Immature natural killer cell (primary cell): ENCODE data around the gene ELK3. TPM values are rescaled to one million over a fixed set of nuclear protein-coding genes. Genes with fewer than 3 reads are reported as not detected.

Experiments
- DNase-seq, 3 donors: peaks; one replicate each; pipeline ENCODE4 v3.0.0; 2022; ENCODE audit warnings: mixed read lengths in 1 of 3
- H3K27ac Mint-ChIP-seq, 6 donors: one replicate each; pipeline ENCODE4 v1.8.0; 2020; ENCODE audit warnings: mixed read lengths in 6 of 6, mild to moderate bottlenecking in 5 of 6, inconsistent platforms in 4 of 6, moderate library complexity in 3 of 6
- H3K27me3 Mint-ChIP-seq, 3 donors: one replicate each; pipeline ENCODE4 v1.8.0; 2020 to 2021; ENCODE audit warnings: low read depth in 3 of 3, mild to moderate bottlenecking in 3 of 3, mixed read lengths in 3 of 3, moderate library complexity in 3 of 3, inconsistent platforms in 1 of 3
- H3K36me3 Mint-ChIP-seq, 3 donors: one replicate each; pipeline ENCODE4 v1.8.0; 2020; ENCODE audit warnings: mixed read lengths in 3 of 3, inconsistent platforms in 2 of 3, mild to moderate bottlenecking in 2 of 3
- H3K4me1 Mint-ChIP-seq, 2 donors: one replicate each; pipeline ENCODE4 v1.8.0; 2020; ENCODE audit warnings: inconsistent platforms in 2 of 2, mild to moderate bottlenecking in 2 of 2, mixed read lengths in 2 of 2, moderate library complexity in 1 of 2
- H3K4me3 Mint-ChIP-seq, 5 donors: one replicate each; pipeline ENCODE4 v1.8.0; 2020; ENCODE audit warnings: mild to moderate bottlenecking in 5 of 5, mixed read lengths in 5 of 5, inconsistent platforms in 3 of 5, moderate library complexity in 3 of 5
- H3K9me3 Mint-ChIP-seq, 6 donors: one replicate each; pipeline ENCODE4 v1.8.0; 2020; ENCODE audit warnings: mild to moderate bottlenecking in 6 of 6, mixed read lengths in 6 of 6, inconsistent platforms in 4 of 6, moderate library complexity in 3 of 6
- polyA plus RNA-seq, 3 donors: library from polyadenylated mRNA; unstranded; fragments of 300-500 nt; fragmentation: Illumina TruSeq; gene quantifications; one replicate each; pipeline ENCODE4 v1.2.3, GENCODE V29; 2021

The ELK3 gene
- polyA plus RNA-seq, 3 donors from 2014 or later, result 4.7 to 21.7 (median 6.9) TPM

GRCh38 chr12:96225044-96225855 lies 31.1 kb downstream of the ELK3 start:
- peaks cover 10 to 35% (median 28%) of the 10 kb centered on the region in 3 donors for H3K36me3 Mint-ChIP-seq
- H3K4me3 Mint-ChIP-seq, result no peak overlapping the region
- peak overlapping the region in 3 of 6 donors; percentile 3 to 77 (median 40) for H3K27ac Mint-ChIP-seq
- H3K9me3 Mint-ChIP-seq, result no peaks in the 10 kb centered on the region
- DNase-seq, result no peak
- H3K4me1 Mint-ChIP-seq, result peaks cover 13 to 53% of the 10 kb centered on the region in 2 donors
- peaks cover 0 to 3% (median 0%) of the 10 kb centered on the region in 3 donors for H3K27me3 Mint-ChIP-seq

- DNase-seq, result no peak
- Mint-ChIP-seq H3K27me3 (peaks cover 0 to 3% (median 0%) of the 10 kb centered on the region in 3 donors), H3K36me3 (peaks cover 10 to 35% (median 28%) of the 10 kb centered on the region in 3 donors), H3K4me1 (peaks cover 13 to 53% of the 10 kb centered on the region in 2 donors), H3K27ac (peak overlapping the region in 2 of 6 donors; percentile 3 to 11), H3K4me3 (no peak overlapping the region), H3K9me3 (no peaks in the 10 kb centered on the region)
Observed at GRCh38 chr12:96225994-96226399, 31.8 kb downstream of the ELK3 start.

GRCh38 chr12:96226401-96226800 lies 32.2 kb downstream of the ELK3 start:
- Mint-ChIP-seq H3K4me3 (no peak overlapping the region), H3K4me1 (peaks cover 13 to 53% of the 10 kb centered on the region in 2 donors), H3K27ac (peak overlapping the region in 4 of 6 donors; percentile 11 to 55 (median 43)), H3K36me3 (peaks cover 10 to 35% (median 27%) of the 10 kb centered on the region in 3 donors), H3K27me3 (peaks cover 0 to 3% (median 0%) of the 10 kb centered on the region in 3 donors), H3K9me3 (no peaks in the 10 kb centered on the region)
- DNase-seq, result no peak

- Mint-ChIP-seq H3K36me3 (peaks cover 10 to 38% (median 27%) of the 10 kb centered on the region in 3 donors), H3K27ac (peak overlapping the region; percentile 11 to 55 (median 43))
- DNase-seq, result no peak
Observed at GRCh38 chr12:96226801-96227348, 32.7 kb downstream of the ELK3 start.

GRCh38 chr12:96227365-96228106 lies 33.4 kb downstream of the ELK3 start:
- H3K27ac Mint-ChIP-seq, result peak overlapping the region; percentile 11 to 83 (median 75)
- peaks cover 13 to 59% of the 10 kb centered on the region in 2 donors for H3K4me1 Mint-ChIP-seq
- no peaks in the 10 kb centered on the region for H3K9me3 Mint-ChIP-seq
- H3K4me3 Mint-ChIP-seq, result peak overlapping the region in 3 of 5 donors; percentile 1 to 48 (median 34)
- DNase-seq, result no peak
- H3K36me3 Mint-ChIP-seq, result peaks cover 10 to 36% (median 26%) of the 10 kb centered on the region in 3 donors
- H3K27me3 Mint-ChIP-seq, result peaks cover 0 to 3% (median 0%) of the 10 kb centered on the region in 3 donors

More at GRCh38 chr12:96226801-96227348, 32.7 kb downstream of the ELK3 start:
- Mint-ChIP-seq H3K27me3 (peaks cover 0 to 3% (median 0%) of the 10 kb centered on the region in 3 donors), H3K4me3 (no peak overlapping the region), H3K4me1 (peaks cover 13 to 56% of the 10 kb centered on the region in 2 donors), H3K9me3 (no peaks in the 10 kb centered on the region)

GRCh38 chr12:96228566-96229248 lies 34.5 kb downstream of the ELK3 start:
- Mint-ChIP-seq H3K27me3 (peaks cover 0 to 3% (median 0%) of the 10 kb centered on the region in 3 donors), H3K9me3 (no peaks in the 10 kb centered on the region), H3K27ac (peak overlapping the region in 3 of 6 donors; percentile 24 to 61 (median 40)), H3K4me3 (no peak overlapping the region), H3K4me1 (peaks cover 13 to 55% of the 10 kb centered on the region in 2 donors), H3K36me3 (peaks cover 10 to 27% (median 23%) of the 10 kb centered on the region in 3 donors)
- DNase-seq, result no peak

- Mint-ChIP-seq H3K27me3 (peaks cover 0 to 3% (median 0%) of the 10 kb centered on the region in 3 donors), H3K27ac (no peak overlapping the region), H3K36me3 (peaks cover 0 to 15% (median 14%) of the 10 kb centered on the region in 3 donors), H3K4me1 (peaks cover 22 to 54% of the 10 kb centered on the region in 2 donors), H3K9me3 (no peaks in the 10 kb centered on the region), H3K4me3 (no peak overlapping the region)
- no peak for DNase-seq
Observed at GRCh38 chr12:96230646-96231045, 36.5 kb downstream of the ELK3 start.

GRCh38 chr12:96233168-96233567 lies 39.0 kb downstream of the ELK3 start:
- Mint-ChIP-seq H3K4me1 (peaks cover 36 to 59% of the 10 kb centered on the region in 2 donors), H3K9me3 (no peaks in the 10 kb centered on the region), H3K27ac (peak overlapping the region in 2 of 6 donors; percentile 12 to 30), H3K36me3 (peaks cover 0 to 8% (median 6%) of the 10 kb centered on the region in 3 donors), H3K4me3 (no peak overlapping the region), H3K27me3 (peaks cover 6 to 11% (median 8%) of the 10 kb centered on the region in 3 donors)
- no peak for DNase-seq

GRCh38 chr12:96233939-96234461 lies 39.8 kb downstream of the ELK3 start:
- H3K4me1 Mint-ChIP-seq, result peaks cover 43 to 62% of the 10 kb centered on the region in 2 donors
- H3K9me3 Mint-ChIP-seq, result no peaks in the 10 kb centered on the region
- no peak for DNase-seq
- H3K4me3 Mint-ChIP-seq, result no peak overlapping the region
- H3K27ac Mint-ChIP-seq, result no peak overlapping the region
- H3K36me3 Mint-ChIP-seq, result peaks cover 0 to 8% (median 6%) of the 10 kb centered on the region in 3 donors
- H3K27me3 Mint-ChIP-seq, result peaks cover 6 to 11% (median 8%) of the 10 kb centered on the region in 3 donors

- DNase-seq, result no peak
- Mint-ChIP-seq H3K9me3 (no peaks in the 10 kb centered on the region), H3K27me3 (peaks cover 6 to 11% (median 8%) of the 10 kb centered on the region in 3 donors), H3K27ac (peak overlapping the region in 5 of 6 donors; percentile 78 to 99 (median 83)), H3K36me3 (peaks cover 0 to 8% (median 6%) of the 10 kb centered on the region in 3 donors), H3K4me3 (peak overlapping the region in 3 of 5 donors; percentile 35 to 71 (median 47)), H3K4me1 (peaks cover 50 to 62% of the 10 kb centered on the region in 2 donors)
Observed at GRCh38 chr12:96234591-96235483, 40.7 kb downstream of the ELK3 start.

GRCh38 chr12:96235484-96235826 lies 41.3 kb downstream of the ELK3 start:
- peak in 1 of 3 donors; percentile 28 for DNase-seq
- Mint-ChIP-seq H3K27ac (peak overlapping the region; percentile 39 to 99 (median 82)), H3K4me1 (peaks cover 56 to 67% of the 10 kb centered on the region in 2 donors), H3K9me3 (no peaks in the 10 kb centered on the region), H3K36me3 (peaks cover 0 to 8% (median 7%) of the 10 kb centered on the region in 3 donors), H3K27me3 (peaks cover 6 to 11% (median 8%) of the 10 kb centered on the region in 3 donors), H3K4me3 (peak overlapping the region in 4 of 5 donors; percentile 25 to 71 (median 44))
